Motor neuron (in vitro differentiated cells): ENCODE measurements around the gene PLCH2. TPM values are rescaled to one million over a fixed set of nuclear protein-coding genes. Genes with fewer than 3 reads are reported as not detected.

Experiments used
- ATAC-seq, 8 experiments: fragments of 200-7000 bp; cut with Tn5 transposase; replicated peaks in 6 of 8; 2 replicates each; pipeline ENCODE4 v1.8.0; 2021; ENCODE audit warnings: mild to moderate bottlenecking in 8 of 8, moderate library complexity in 8 of 8
- H3K27ac ChIP-seq, 2 donors: fragments of 250-450 bp; sonication (Bioruptor Pico); 2 replicates each; pipeline ENCODE4 v1.9.0; 2021; ENCODE audit warnings: antibody characterized with exemption in 2 of 2, mild to moderate bottlenecking in 2 of 2, moderate library complexity in 1 of 2
- H3K4me1 ChIP-seq, 2 donors: fragments of 250-450 bp; sonication (Bioruptor Pico); replicated peaks in 1 of 2; 2 replicates each; pipeline ENCODE4 v1.6.1; 2021; ENCODE audit warnings: antibody characterized with exemption in 2 of 2, mild to moderate bottlenecking in 2 of 2, moderate library complexity in 1 of 2
- H3K4me3 ChIP-seq, 5 donors: fragments of 250-450 bp; sonication (Bioruptor Pico); 2 replicates each; pipeline ENCODE4 v1.9.0; 2021; ENCODE audit warnings: antibody characterized with exemption in 5 of 5, mild to moderate bottlenecking in 5 of 5, moderate library complexity in 4 of 5
- WGBS, 10 experiments: fragments of 450-650 bp; shearing (Covaris generic); methylation state at CpG; one replicate each; pipeline ENCODE4 v1.0.0; 2022; 5-methylcytosine and 5-hydroxymethylcytosine counted together
- in situ Hi-C, 9 experiments: fragments of 400-800 bp; cut with MboI; loops; one replicate each; pipeline ENCODE4 v1.15.0; 2021; ENCODE audit warnings: low sequenced_read_pairs in 9 of 9, low pct_unique_long_range_greater_than_20kb in 2 of 9; ENCODE audit not compliant: unreplicated experiment in 9 of 9
- total RNA-seq, 8 experiments: library from RNA; unstranded; fragments of 300-600 nt; gene quantifications; 2 replicates each; pipeline versions ENCODE4 v1.2.3 to v1.2.4, GENCODE V29; 2022

The PLCH2 gene
- total RNA-seq, 8 experiments from 2014 or later, result 0.51 to 7.4 (median 4.9) TPM

- 60 to 88% (median 72%) methylated on average over 1 to 11 of the region's 13 CpGs; no CpG with 5 or more reads in 5 of the 10 experiments for WGBS, 10 experiments
- peaks cover 12 to 13% of the 10 kb centered on the region in 2 donors for H3K4me1 ChIP-seq
- no peak overlapping the region for H3K27ac ChIP-seq
- ATAC-seq, result no peak
- H3K4me3 ChIP-seq, result no peak overlapping the region
- in situ Hi-C loops, result no loop called here
Measured at GRCh38 chr1:2483026-2483425, 6.9 kb downstream of the PLCH2 start.

GRCh38 chr1:2483970-2484369 lies 7.9 kb downstream of the PLCH2 start:
- H3K4me3 ChIP-seq, result no peak overlapping the region
- in situ Hi-C loops, result no loop called here
- H3K27ac ChIP-seq, result no peak overlapping the region
- 85 to 100% (median 98%) methylated on average over 2 to 7 of the region's 16 CpGs; no CpG with 5 or more reads in 7 of the 10 experiments for WGBS, 10 experiments
- ATAC-seq, result no peak
- peaks cover 4 to 5% of the 10 kb centered on the region in 2 donors for H3K4me1 ChIP-seq

- in situ Hi-C loops, result no loop called here
- Histone ChIP-seq H3K27ac (no peak overlapping the region), H3K4me1 (peaks cover 4 to 5% of the 10 kb centered on the region in 2 donors), H3K4me3 (no peak overlapping the region)
- 79 to 86% methylated on average over 1 to 2 of the region's 4 CpGs; no CpG with 5 or more reads in 8 of the 10 experiments for WGBS, 10 experiments
- ATAC-seq, result no peak
Measured at GRCh38 chr1:2486041-2486440, 10.0 kb downstream of the PLCH2 start.

- ATAC-seq, result no peak
- in situ Hi-C loops, result no loop called here
- Histone ChIP-seq H3K4me3 (no peak overlapping the region), H3K4me1 (peaks cover 4 to 8% of the 10 kb centered on the region in 2 donors), H3K27ac (no peak overlapping the region)
- WGBS, 10 experiments, result 46 to 100% (median 87%) methylated on average over 1 to 8 of the region's 9 CpGs; no CpG with 5 or more reads in 4 of the 10 experiments
Measured at GRCh38 chr1:2486558-2486957, 10.5 kb downstream of the PLCH2 start.

GRCh38 chr1:2488688-2489087 lies 12.6 kb downstream of the PLCH2 start:
- WGBS, 10 experiments, result 0 to 100% (median 63%) methylated on average over 1 to 2 of the region's 2 CpGs
- in situ Hi-C loops, result no loop called here

GRCh38 chr1:2489615-2490014 lies 13.5 kb downstream of the PLCH2 start:
- WGBS, 10 experiments, result 81 to 94% (median 89%) methylated on average over 8 to 10 of the region's 14 CpGs; no CpG with 5 or more reads in 7 of the 10 experiments
- Histone ChIP-seq H3K4me3 (no peak overlapping the region), H3K4me1 (peaks cover 13 to 28% of the 10 kb centered on the region in 2 donors), H3K27ac (no peak overlapping the region)
- in situ Hi-C loops, result no loop called here
- no peak for ATAC-seq

More at GRCh38 chr1:2488688-2489087, 12.6 kb downstream of the PLCH2 start:
- Histone ChIP-seq H3K4me1 (peaks cover 6 to 21% of the 10 kb centered on the region in 2 donors), H3K4me3 (no peak overlapping the region), H3K27ac (no peak overlapping the region)
- ATAC-seq, result no peak

GRCh38 chr1:2492091-2492490 lies 16.0 kb downstream of the PLCH2 start:
- no peak overlapping the region for H3K4me3 ChIP-seq
- in situ Hi-C loops, result no loop called here
- H3K4me1 ChIP-seq, result peaks cover 13 to 28% of the 10 kb centered on the region in 2 donors
- 36 to 80% (median 40%) methylated on average over 2 to 6 of the region's 13 CpGs; no CpG with 5 or more reads in 7 of the 10 experiments for WGBS, 10 experiments
- no peak for ATAC-seq
- no peak overlapping the region for H3K27ac ChIP-seq

GRCh38 chr1:2493218-2493617 lies 17.1 kb downstream of the PLCH2 start:
- Histone ChIP-seq H3K4me3 (no peak overlapping the region), H3K27ac (no peak overlapping the region), H3K4me1 (peaks cover 13 to 28% of the 10 kb centered on the region in 2 donors)
- 18 to 100% (median 56%) methylated on average over 1 to 9 of the region's 19 CpGs; no CpG with 5 or more reads in 4 of the 10 experiments for WGBS, 10 experiments
- in situ Hi-C loops, result no loop called here
- peak in 1 of 8 experiments; percentile 8 for ATAC-seq

GRCh38 chr1:2493691-2494322 lies 17.7 kb downstream of the PLCH2 start:
- Histone ChIP-seq H3K4me1 (peaks cover 13 to 28% of the 10 kb centered on the region in 2 donors), H3K27ac (no peak overlapping the region), H3K4me3 (no peak overlapping the region)
- peak in 6 of 8 experiments; percentile 12 to 80 (median 70) for ATAC-seq
- in situ Hi-C loops, result no loop called here
- WGBS, 10 experiments, result 83 to 90% (median 87%) methylated on average over 4 to 7 of the region's 24 CpGs; no CpG with 5 or more reads in 6 of the 10 experiments

GRCh38 chr1:2494323-2494693 lies 18.2 kb downstream of the PLCH2 start:
- Histone ChIP-seq H3K4me1 (peaks cover 13 to 28% of the 10 kb centered on the region in 2 donors), H3K27ac (no peak overlapping the region)
- peak in 2 of 8 experiments; percentile 30 to 87 for ATAC-seq

GRCh38 chr1:2495026-2495425 lies 18.9 kb downstream of the PLCH2 start:
- in situ Hi-C loops, result no loop called here
- ATAC-seq, result no peak
- no peak overlapping the region for H3K27ac ChIP-seq

More at GRCh38 chr1:2494323-2494693, 18.2 kb downstream of the PLCH2 start:
- 0 to 73% (median 66%) methylated on average over 1 to 16 of the region's 19 CpGs; no CpG with 5 or more reads in 5 of the 10 experiments for WGBS, 10 experiments
- in situ Hi-C loops, result no loop called here
- no peak overlapping the region for H3K4me3 ChIP-seq

GRCh38 chr1:2495546-2495945 lies 19.5 kb downstream of the PLCH2 start:
- ATAC-seq, result no peak
- 80% methylated on average over 1 of the region's 12 CpGs; no CpG with 5 or more reads in 8 of the 10 experiments for WGBS, 10 experiments
- H3K27ac ChIP-seq, result no peak overlapping the region
- in situ Hi-C loops, result no loop called here
- H3K4me3 ChIP-seq, result no peak overlapping the region
- H3K4me1 ChIP-seq, result peaks cover 25 to 33% of the 10 kb centered on the region in 2 donors

More at GRCh38 chr1:2495026-2495425, 18.9 kb downstream of the PLCH2 start:
- WGBS, 10 experiments, result 74 to 100% (median 82%) methylated on average over 1 to 3 of the region's 12 CpGs; no CpG with 5 or more reads in 6 of the 10 experiments
- no peak overlapping the region for H3K4me3 ChIP-seq
- H3K4me1 ChIP-seq, result peaks cover 20 to 28% of the 10 kb centered on the region in 2 donors

- Histone ChIP-seq H3K4me3 (no peak overlapping the region), H3K27ac (no peak overlapping the region), H3K4me1 (peaks cover 26 to 33% of the 10 kb centered on the region in 2 donors)
- in situ Hi-C loops, result no loop called here
- no peak for ATAC-seq
- 90 to 93% methylated on average over 2 to 9 of the region's 28 CpGs; no CpG with 5 or more reads in 8 of the 10 experiments for WGBS, 10 experiments
Measured at GRCh38 chr1:2496087-2496622, 20.1 kb downstream of the PLCH2 start.
